HG03039 (cell line): ENCODE results near the gene ODAD3.
"Not testable (repeated sequence)": the region's sequence is repeated elsewhere in the genome, so short reads cannot be mapped to it uniquely, and the experiment has no call there.

Experiments
- ATAC-seq: cut with Tn5 transposase; IDR thresholded peaks from one replicate; pipeline ENCODE4 v1.9.1; 2021; ENCODE audit warnings: mild to moderate bottlenecking, moderate library complexity; ENCODE audit not compliant: unreplicated experiment

Gene ODAD3

GRCh38 chr19:11445141-11445540, 10.2 kb upstream of the ODAD3 start:
- no peak for ATAC-seq

GRCh38 chr19:11444059-11444458, 9.1 kb upstream of the ODAD3 start:
- no peak for ATAC-seq

GRCh38 chr19:11437955-11438354, 3.0 kb upstream of the ODAD3 start:
- ATAC-seq = no peak

GRCh38 chr19:11435833-11436313, 952 bp upstream of the ODAD3 start:
- ATAC-seq = no peak

- ATAC-seq = peak; percentile 12
These were observed 241 bp downstream of the ODAD3 start for GRCh38 chr19:11434703-11435056.

GRCh38 chr19:11433526-11433925, 1.4 kb downstream of the ODAD3 start:
- not testable (repeated sequence) for ATAC-seq

- no peak for ATAC-seq
These were observed 8.3 kb downstream of the ODAD3 start for GRCh38 chr19:11426656-11427055.

- no peak for ATAC-seq
These were observed 9.0 kb downstream of the ODAD3 start for GRCh38 chr19:11425719-11426457.

- ATAC-seq = no peak
These were observed 11.1 kb downstream of the ODAD3 start for GRCh38 chr19:11423791-11424181.

GRCh38 chr19:11423164-11423790, 11.6 kb downstream of the ODAD3 start:
- ATAC-seq = no peak

- peak; percentile 44 for ATAC-seq
These were observed 12.5 kb downstream of the ODAD3 start for GRCh38 chr19:11422163-11423065.

GRCh38 chr19:11421371-11422098, 13.4 kb downstream of the ODAD3 start:
- no peak for ATAC-seq

GRCh38 chr19:11420429-11421370, 14.2 kb downstream of the ODAD3 start:
- no peak for ATAC-seq

- ATAC-seq = no peak
These were observed 16.1 kb downstream of the ODAD3 start, which contains the start of gene RGL3 for GRCh38 chr19:11418549-11419506. RGL3 (minus strand) TSS chr19:11419314; CDS start chr19:11419278, 36 bp downstream.

- no peak for ATAC-seq
These were observed 16.8 kb downstream of the ODAD3 start for GRCh38 chr19:11418094-11418548.

GRCh38 chr19:11416346-11417052, 18.4 kb downstream of the ODAD3 start:
- no peak for ATAC-seq

GRCh38 chr19:11414544-11414943, 20.4 kb downstream of the ODAD3 start:
- no peak for ATAC-seq

GRCh38 chr19:11410682-11411081, 24.2 kb downstream of the ODAD3 start:
- ATAC-seq = no peak
